Measurements from ENCODE around the gene SAFB.
A peak's percentile ranks its signal among the peaks of the same experiment; 100 is the strongest.
"Not testable (repeated sequence)": the region's sequence is repeated elsewhere in the genome, so short reads cannot be mapped to it uniquely, and the experiment has no call there.

SAFB gene

GRCh38 chr19:5686326-5686646, 63.4 kb downstream of the SAFB start:
- DNase-seq (ENCODE audit: low read depth) = no peak

- peak; percentile 91 for DNase-seq (ENCODE audit: low read depth)
Measured at GRCh38 chr19:5686647-5687359, 63.9 kb downstream of the SAFB start.

- no peak for DNase-seq (ENCODE audit: low read depth)
Measured at GRCh38 chr19:5687360-5688198, 64.7 kb downstream of the SAFB start.

GRCh38 chr19:5688262-5688881, 65.5 kb downstream of the SAFB start:
- DNase-seq (ENCODE audit: low read depth) = not testable (repeated sequence)

- DNase-seq (ENCODE audit: low read depth) = peak; percentile 93
Measured at GRCh38 chr19:5690125-5690954, 67.5 kb downstream of the SAFB start, which contains the start of gene RPL36. RPL36 (plus strand) TSS chr19:5690295; CDS start chr19:5690508, 213 bp downstream.

- DNase-seq (ENCODE audit: low read depth) = no peak
Measured at GRCh38 chr19:5690955-5691821, 68.3 kb downstream of the SAFB start.

GRCh38 chr19:5691822-5692722, 69.2 kb downstream of the SAFB start:
- no peak for DNase-seq (ENCODE audit: low read depth)

- no peak for DNase-seq (ENCODE audit: low read depth)
Measured at GRCh38 chr19:5692723-5693194, 69.9 kb downstream of the SAFB start.

- no peak for DNase-seq (ENCODE audit: low read depth)
Measured at GRCh38 chr19:5693195-5694166, 70.6 kb downstream of the SAFB start.

- no peak for DNase-seq (ENCODE audit: low read depth)
Measured at GRCh38 chr19:5694167-5694955, 71.5 kb downstream of the SAFB start.

GRCh38 chr19:5694956-5695648, 72.2 kb downstream of the SAFB start:
- no peak for DNase-seq (ENCODE audit: low read depth)

- DNase-seq (ENCODE audit: low read depth) = no peak
Measured at GRCh38 chr19:5695649-5696195, 72.8 kb downstream of the SAFB start.

- DNase-seq (ENCODE audit: low read depth) = no peak
Measured at GRCh38 chr19:5696196-5697021, 73.5 kb downstream of the SAFB start.

- no peak for DNase-seq (ENCODE audit: low read depth)
Measured at GRCh38 chr19:5697022-5697889, 74.4 kb downstream of the SAFB start.
